ENCODE data around the gene MYO7A.

MYO7A gene

GRCh38 chr11:77144857-77145428 is 16.9 kb downstream of the MYO7A start:
- DNase-seq (ENCODE audit: low read depth) = no peak
- no peak for TF ChIP-seq CTCF (IDR thresholded peaks at IDR 0.05; ENCODE audit: insufficient read depth, low read depth, low read length, missing control alignments)
- no peak overlapping the region for H3K4me3 ChIP-seq (ENCODE audit: low read depth, low read length)

GRCh38 chr11:77146261-77147035 is 18.4 kb downstream of the MYO7A start:
- H3K4me3 ChIP-seq (ENCODE audit: low read depth, low read length) = no peak overlapping the region
- DNase-seq (ENCODE audit: low read depth) = no peak
- TF ChIP-seq CTCF (IDR thresholded peaks at IDR 0.05; ENCODE audit: insufficient read depth, low read depth, low read length, missing control alignments) = no peak

GRCh38 chr11:77147036-77147315 is 18.9 kb downstream of the MYO7A start:
- no peak for TF ChIP-seq CTCF (IDR thresholded peaks at IDR 0.05; ENCODE audit: insufficient read depth, low read depth, low read length, missing control alignments)
- DNase-seq (ENCODE audit: low read depth) = no peak
- H3K4me3 ChIP-seq (ENCODE audit: low read depth, low read length) = no peak overlapping the region

GRCh38 chr11:77147668-77148321 is 19.7 kb downstream of the MYO7A start:
- DNase-seq (ENCODE audit: low read depth) = no peak
- TF ChIP-seq CTCF (IDR thresholded peaks at IDR 0.05; ENCODE audit: insufficient read depth, low read depth, low read length, missing control alignments) = no peak
- H3K4me3 ChIP-seq (ENCODE audit: low read depth, low read length) = no peak overlapping the region

GRCh38 chr11:77148963-77149715 is 21.1 kb downstream of the MYO7A start:
- no peak for TF ChIP-seq CTCF (IDR thresholded peaks at IDR 0.05; ENCODE audit: insufficient read depth, low read depth, low read length, missing control alignments)
- DNase-seq (ENCODE audit: low read depth) = no peak
- H3K4me3 ChIP-seq (ENCODE audit: low read depth, low read length) = no peak overlapping the region

GRCh38 chr11:77149716-77150392 is 21.8 kb downstream of the MYO7A start:
- DNase-seq (ENCODE audit: low read depth) = no peak
- no peak overlapping the region for H3K4me3 ChIP-seq (ENCODE audit: low read depth, low read length)
- no peak for TF ChIP-seq CTCF (IDR thresholded peaks at IDR 0.05; ENCODE audit: insufficient read depth, low read depth, low read length, missing control alignments)
